Tibial nerve (tissue), 4 donors: ENCODE data around the gene KXD1. TPM values are rescaled to one million over a fixed set of nuclear protein-coding genes. Genes with fewer than 3 reads are reported as not detected.
A peak's percentile ranks its signal among the peaks of the same experiment; 100 is the strongest.

Experiments
- DNase-seq, 2 donors: peaks; one replicate each; pipeline ENCODE4 v3.0.0-alpha.2; 2019; ENCODE audit warnings: low spot score in 2 of 2
- H3K27ac ChIP-seq, 4 donors: fragments of 200-600 bp; sonication (generic) in 3 of 4; one replicate each; pipeline ENCODE4 v1.5.1; 2017 to 2019; ENCODE audit warnings: mild to moderate bottlenecking in 1 of 4
- H3K27me3 ChIP-seq, 2 donors: fragments of 200-600 bp; sonication (generic) in 1 of 2; one replicate each; pipeline versions ENCODE4 v1.5.1 to v1.6.0; 2017 to 2019
- H3K36me3 ChIP-seq, 3 donors: fragments of 200-600 bp; sonication (generic); one replicate each; pipeline ENCODE4 v1.5.1; 2018 to 2019
- H3K4me1 ChIP-seq, 4 donors: fragments of 200-600 bp; sonication (generic) in 3 of 4; one replicate each; pipeline ENCODE4 v1.5.1; 2017 to 2019
- H3K4me3 ChIP-seq, 4 donors: fragments of 200-600 bp; sonication (generic) in 3 of 4; one replicate each; pipeline ENCODE4 v1.5.1; 2017 to 2019; ENCODE audit warnings: mild to moderate bottlenecking in 1 of 4, moderate library complexity in 1 of 4
- H3K9me3 ChIP-seq, 4 donors: fragments of 200-600 bp; sonication (generic) in 3 of 4; one replicate each; pipeline ENCODE4 v1.5.1; 2017 to 2019
- CTCF ChIP-seq, 5 experiments: fragments of 200-600 bp in 3 of 5; fragments of 450-650 bp in 2 of 5; sonication (generic) in 3 of 5; IDR thresholded peaks; one replicate each; pipeline ENCODE4 v1.5.1; 2016 to 2019; ENCODE audit warnings: antibody characterized with exemption in 5 of 5, mild to moderate bottlenecking in 3 of 5, moderate library complexity in 2 of 5
- EP300 ChIP-seq, 2 donors: sonication (generic); formaldehyde crosslinking; IDR thresholded peaks; one replicate each; pipeline ENCODE4 v1.6.1; 2017; ENCODE audit warnings: antibody characterized with exemption in 2 of 2, mild to moderate bottlenecking in 1 of 2
- POLR2A ChIP-seq, 2 donors: fragments of 450-650 bp; IDR thresholded peaks; one replicate each; pipeline ENCODE4 v1.6.1; 2017; ENCODE audit warnings: antibody characterized with exemption in 2 of 2, mild to moderate bottlenecking in 2 of 2, moderate library complexity in 2 of 2
- WGBS, 2 donors: methylation state at CpG; one replicate each; pipeline ENCODE4 v1.1.5; 2018; 5-methylcytosine and 5-hydroxymethylcytosine counted together
- total RNA-seq, 4 donors: library from RNA; depleted of rRNA; stranded (reverse); fragments of >200 nt; gene quantifications; one replicate each; pipeline ENCODE4 v1.1.0, GENCODE V29; 2016

Gene KXD1
- total RNA-seq, 4 donors from 2014 or later: 122 to 298 (median 167) TPM

- H3K27me3 ChIP-seq: peaks cover 3 to 81% of the 10 kb centered on the region in 2 donors
- peak overlapping the region in 3 of 4 donors; percentile 0 to 49 (median 25) for H3K4me3 ChIP-seq
- H3K27ac ChIP-seq: peak overlapping the region in 1 of 4 donors; percentile 31
- no peaks in the 10 kb centered on the region for H3K36me3 ChIP-seq
- TF ChIP-seq POLR2A (IDR thresholded peaks at IDR 0.05) (no peak), EP300 (IDR thresholded peaks at IDR 0.05) (no peak), CTCF (IDR thresholded peaks at IDR 0.05) (no peak)
- H3K4me1 ChIP-seq: peaks cover 2 to 53% (median 17%) of the 10 kb centered on the region in 4 donors
- 2 to 23% methylated on average over 23 to 30 of the region's 65 CpGs for whole genome bisulfite sequencing, 2 donors
- no peak for DNase-seq
- H3K9me3 ChIP-seq: no peaks in the 10 kb centered on the region
Measured at GRCh38 chr19:18605546-18606280, 48.0 kb downstream of the KXD1 start.

- 2 to 3% methylated on average over 13 to 14 of the region's 116 CpGs for WGBS, 2 donors
- peaks cover 3 to 89% of the 10 kb centered on the region in 2 donors for H3K27me3 ChIP-seq
Measured at GRCh38 chr19:18606281-18607225, 48.9 kb downstream of the KXD1 start, which contains the start of gene CRLF1. CRLF1 (minus strand) TSS chr19:18606799; CDS start chr19:18606656, 143 bp downstream.

GRCh38 chr19:18607226-18608101 lies 49.8 kb downstream of the KXD1 start:
- TF ChIP-seq CTCF (IDR thresholded peaks at IDR 0.05): no peak
- no peak for TF ChIP-seq EP300 (IDR thresholded peaks at IDR 0.05)
- TF ChIP-seq POLR2A (IDR thresholded peaks at IDR 0.05): no peak
- Histone ChIP-seq H3K4me3 (peak overlapping the region in 2 of 4 donors; percentile 18 to 49), H3K27ac (no peak overlapping the region), H3K36me3 (no peaks in the 10 kb centered on the region), H3K27me3 (peaks cover 4 to 94% of the 10 kb centered on the region in 2 donors), H3K9me3 (no peaks in the 10 kb centered on the region), H3K4me1 (peaks cover 2 to 71% (median 35%) of the 10 kb centered on the region in 4 donors)
- 2% methylated on average over 48 to 66 of the region's 68 CpGs for WGBS, 2 donors
- no peak for DNase-seq

More at GRCh38 chr19:18606281-18607225, 48.9 kb downstream of the KXD1 start, which contains the start of gene CRLF1:
- no peak for DNase-seq
- H3K4me1 ChIP-seq: peaks cover 2 to 61% (median 26%) of the 10 kb centered on the region in 4 donors
- no peak for TF ChIP-seq EP300 (IDR thresholded peaks at IDR 0.05)
- TF ChIP-seq POLR2A (IDR thresholded peaks at IDR 0.05): no peak
- TF ChIP-seq CTCF (IDR thresholded peaks at IDR 0.05): no peak
- peak within 1 kb of the TSS in 1 of 4 donors; percentile 31 for H3K27ac ChIP-seq
- peak within 1 kb of the TSS in 3 of 4 donors; percentile 0 to 49 (median 25) for H3K4me3 ChIP-seq
- H3K36me3 ChIP-seq: no peaks in the 10 kb centered on the region
- no peaks in the 10 kb centered on the region for H3K9me3 ChIP-seq

GRCh38 chr19:18608102-18608804 lies 50.6 kb downstream of the KXD1 start:
- TF ChIP-seq POLR2A (IDR thresholded peaks at IDR 0.05) (no peak), EP300 (IDR thresholded peaks at IDR 0.05) (no peak), CTCF (IDR thresholded peaks at IDR 0.05) (no peak)
- DNase-seq: no peak
- Histone ChIP-seq H3K4me3 (peak overlapping the region in 1 of 4 donors; percentile 49), H3K4me1 (peaks cover 2 to 78% (median 39%) of the 10 kb centered on the region in 4 donors), H3K27me3 (peaks cover 7 to 94% of the 10 kb centered on the region in 2 donors), H3K36me3 (no peaks in the 10 kb centered on the region), H3K9me3 (no peaks in the 10 kb centered on the region), H3K27ac (no peak overlapping the region)
- WGBS, 2 donors: 35 to 49% methylated on average over 5 of the region's 5 CpGs
